H1 (cell line): ENCODE results near the gene HSD17B8. TPM values are rescaled to one million over a fixed set of nuclear protein-coding genes. Genes with fewer than 3 reads are reported as not detected.
A peak's percentile ranks its signal among the peaks of the same experiment; 100 is the strongest.

ENCODE experiments used
- CTCF ChIA-PET: fragments of 300-600 bp; sonication (Branson Sonifier 250); formaldehyde crosslinking; loops from one replicate; lab custom pipeline; 2021; ENCODE audit not compliant: partially characterized antibody; lab: Charles Lee
- POLR2A ChIA-PET: fragments of 300-600 bp; sonication (Branson Sonifier 250); formaldehyde crosslinking; loops from one replicate; lab custom pipeline; 2021; ENCODE audit warnings: inconsistent platforms; ENCODE audit not compliant: partially characterized antibody; lab: Charles Lee
- DNase-seq, 2 experiments: peaks; one replicate each; pipeline versions ENCODE4 v3.0.0 to v3.0.0-alpha.2; 2010 to 2022; ENCODE audit warnings: low spot score in 2 of 2, low read depth in 1 of 2, mixed read lengths in 1 of 2
- FAIRE-seq: peaks from 2 replicates; lab custom pipeline; 2011; peaks lifted over from hg19 to GRCh38; lab: Jason Lieb, UNC
- H2AFZ ChIP-seq: 2 replicates; pipeline ENCODE4 v1.8.1; 2012; ENCODE audit warnings: low read length, inconsistent platforms
- H2AK5ac ChIP-seq: 2 replicates; pipeline ENCODE4 v1.6.1; 2013; ENCODE audit warnings: low read depth, low read length
- H2BK120ac ChIP-seq: replicated peaks from 2 replicates; pipeline ENCODE3; 2013; ENCODE audit warnings: low read depth, low read length, inconsistent platforms
- H2BK12ac ChIP-seq: 2 replicates; pipeline ENCODE4 v1.6.1; 2013; ENCODE audit warnings: low read depth, low read length
- H2BK15ac ChIP-seq: 2 replicates; pipeline ENCODE4 v1.6.1; 2013; ENCODE audit warnings: low read length
- H2BK20ac ChIP-seq: 2 replicates; pipeline ENCODE4 v1.6.1; 2013; ENCODE audit warnings: low read length
- H2BK5ac ChIP-seq: 2 replicates; pipeline ENCODE4 v1.6.1; 2013; ENCODE audit warnings: low read depth, low read length
- H3K14ac ChIP-seq: 2 replicates; pipeline ENCODE4 v1.6.1; 2013; ENCODE audit warnings: inconsistent platforms; ENCODE audit not compliant: insufficient read length
- H3K18ac ChIP-seq: 2 replicates; pipeline ENCODE4 v1.6.1; 2013; ENCODE audit warnings: low read length; ENCODE audit errors: extremely low read depth
- H3K23ac ChIP-seq: 2 replicates; pipeline ENCODE4 v1.6.1; 2013; ENCODE audit warnings: inconsistent platforms; ENCODE audit not compliant: insufficient read length
- H3K23me2 ChIP-seq: 2 replicates; pipeline ENCODE4 v1.6.1; 2013; ENCODE audit warnings: low read depth, low read length
- H3K27ac ChIP-seq: 2 replicates; pipeline ENCODE4 v1.6.1; 2011; ENCODE audit warnings: low read depth, low read length, inconsistent platforms
- H3K27me3 ChIP-seq, 4 experiments: replicated peaks in 1 of 4; 1 replicate in 1 of 4; 2 replicates in 3 of 4; pipeline versions ENCODE4 v1.6.1 to v1.8.1; 2011 to 2013; ENCODE audit warnings: low read length in 3 of 4, mild to moderate bottlenecking in 3 of 4, inconsistent platforms in 2 of 4, mixed read lengths in 2 of 4, moderate library complexity in 1 of 4; ENCODE audit not compliant: control insufficient read depth in 3 of 4, insufficient read depth in 3 of 4; ENCODE audit errors: extremely low read depth in 1 of 4
- H3K36me3 ChIP-seq, 4 experiments: 2 replicates each; pipeline versions ENCODE4 v1.6.1 to v1.8.1; 2011 to 2013; ENCODE audit warnings: mild to moderate bottlenecking in 4 of 4, low read length in 3 of 4, moderate library complexity in 2 of 4, control low read depth in 1 of 4, inconsistent platforms in 1 of 4; ENCODE audit not compliant: insufficient read depth in 4 of 4, control insufficient read depth in 2 of 4
- H3K4ac ChIP-seq: replicated peaks from 2 replicates; pipeline ENCODE3; 2013; ENCODE audit warnings: low read length, low read depth, mixed read lengths, inconsistent platforms; ENCODE audit not compliant: insufficient read length
- H3K4me1 ChIP-seq, 4 experiments: replicated peaks in 1 of 4; 1 replicate in 1 of 4; 2 replicates in 3 of 4; pipeline versions ENCODE4 v1.6.1 to v1.8.1; 2011 to 2013; ENCODE audit warnings: low read length in 3 of 4, inconsistent platforms in 2 of 4, mixed read lengths in 1 of 4; ENCODE audit not compliant: insufficient read depth in 4 of 4, control insufficient read depth in 3 of 4
- H3K4me2 ChIP-seq, 2 experiments: 2 replicates each; pipeline versions ENCODE4 v1.6.1 to v1.8.1; 2011 to 2013; ENCODE audit warnings: low read depth in 2 of 2, low read length in 2 of 2, control low read depth in 1 of 2, inconsistent platforms in 1 of 2, mild to moderate bottlenecking in 1 of 2; ENCODE audit not compliant: insufficient read depth in 1 of 2
- H3K4me3 ChIP-seq, 4 experiments: fragments of 200-600, 300-600 bp in 1 of 4; sonication (generic), shearing (Covaris generic), sonication (Bioruptor Twin) in 1 of 4; 2 replicates each; pipeline versions ENCODE4 v1.5.1 to v1.8.1; 2011 to 2016; ENCODE audit warnings: low read length in 4 of 4, low read depth in 3 of 4, control low read depth in 2 of 4, inconsistent platforms in 2 of 4, mild to moderate bottlenecking in 2 of 4, mixed read lengths in 1 of 4, moderate library complexity in 1 of 4; ENCODE audit not compliant: insufficient read depth in 2 of 4; ENCODE audit errors: extremely low read depth in 1 of 4
- H3K56ac ChIP-seq: replicated peaks from 2 replicates; pipeline ENCODE3; 2013; ENCODE audit warnings: low read depth, mild to moderate bottlenecking, mixed read lengths, low read length, inconsistent platforms; ENCODE audit not compliant: insufficient read length
- H3K79me1 ChIP-seq: 2 replicates; pipeline ENCODE4 v1.6.1; 2013; ENCODE audit warnings: low read depth, low read length, control low read depth
- H3K79me2 ChIP-seq, 2 experiments: 2 replicates each; pipeline versions ENCODE4 v1.6.1 to v1.8.1; 2012 to 2013; ENCODE audit warnings: low read length in 2 of 2, mild to moderate bottlenecking in 2 of 2, inconsistent platforms in 1 of 2; ENCODE audit not compliant: insufficient read depth in 2 of 2, control insufficient read depth in 1 of 2
- H3K9ac ChIP-seq, 4 experiments: replicated peaks in 1 of 4; 1 replicate in 1 of 4; 2 replicates in 3 of 4; pipeline versions ENCODE4 v1.6.1 to v1.8.1; 2011 to 2013; ENCODE audit warnings: low read depth in 3 of 4, low read length in 3 of 4, control low read depth in 2 of 4, mild to moderate bottlenecking in 2 of 4, moderate library complexity in 2 of 4, inconsistent platforms in 1 of 4; ENCODE audit errors: extremely low read depth in 1 of 4
- H3K9me3 ChIP-seq, 2 experiments: 2 replicates each; pipeline versions ENCODE4 v1.6.1 to v1.8.1; 2012 to 2013; ENCODE audit warnings: mild to moderate bottlenecking in 2 of 2, moderate library complexity in 2 of 2, control low read depth in 1 of 2, inconsistent platforms in 1 of 2, low read depth in 1 of 2, low read length in 1 of 2, mixed read lengths in 1 of 2; ENCODE audit not compliant: insufficient read depth in 2 of 2
- H4K20me1 ChIP-seq, 2 experiments: replicated peaks in 1 of 2; 2 replicates each; pipeline versions ENCODE3 to v1.8.1; 2011 to 2013; ENCODE audit warnings: inconsistent platforms in 2 of 2, low read length in 2 of 2, mild to moderate bottlenecking in 1 of 2; ENCODE audit not compliant: insufficient read depth in 2 of 2, control insufficient read depth in 1 of 2
- H4K5ac ChIP-seq: 2 replicates; pipeline ENCODE4 v1.6.1; 2013; ENCODE audit warnings: low read length, low read depth, mixed read lengths, inconsistent platforms; ENCODE audit not compliant: insufficient read length
- H4K8ac ChIP-seq: 2 replicates; pipeline ENCODE4 v1.8.0; 2013; ENCODE audit warnings: mild to moderate bottlenecking, moderate library complexity, low read length, inconsistent platforms; ENCODE audit not compliant: insufficient read depth; ENCODE audit errors: extremely low read depth
- H4K91ac ChIP-seq: replicated peaks from 2 replicates; pipeline ENCODE3; 2013; ENCODE audit warnings: low read length, mixed read lengths, inconsistent platforms; ENCODE audit not compliant: insufficient read length
- CBX5 ChIP-seq: fragments of 300-800, 300-1000 bp; sonication (generic); IDR thresholded peaks from 2 replicates; pipeline ENCODE4 v1.7.1; 2016; ENCODE audit warnings: antibody characterized with exemption, low read length, low read depth
- CEBPB ChIP-seq: IDR thresholded peaks from 2 replicates; pipeline ENCODE4 v1.6.1; 2012; ENCODE audit warnings: low read depth, low read length
- CHD1 ChIP-seq: IDR thresholded peaks from 2 replicates; pipeline ENCODE4 v1.6.1; 2012; ENCODE audit warnings: low read depth, low read length, improper control_type of control experiment
- EP300 ChIP-seq, 2 experiments: IDR thresholded peaks; 1 replicate in 1 of 2; 2 replicates in 1 of 2; pipeline ENCODE4 v1.6.1; 2011 to 2012; ENCODE audit warnings: low read depth in 2 of 2, low read length in 2 of 2, mild to moderate bottlenecking in 2 of 2, borderline replicate concordance in 1 of 2, inconsistent platforms in 1 of 2, moderate library complexity in 1 of 2
- GABPA ChIP-seq: IDR thresholded peaks from 2 replicates; pipeline ENCODE4 v1.6.1; 2011; ENCODE audit warnings: mild to moderate bottlenecking, low read length, moderate library complexity, borderline replicate concordance; ENCODE audit not compliant: insufficient read depth
- GTF2F1 ChIP-seq: IDR thresholded peaks from 2 replicates; pipeline ENCODE4 v1.6.1; 2012; ENCODE audit warnings: low read depth, low read length, improper control_type of control experiment, borderline replicate concordance
- KDM4A ChIP-seq: IDR thresholded peaks from one replicate; pipeline ENCODE4 v1.7.1; 2012; ENCODE audit warnings: low read depth, mild to moderate bottlenecking, moderate library complexity, low read length, inconsistent platforms; ENCODE audit not compliant: severe bottlenecking
- KDM5A ChIP-seq: fragments of 200-600 bp; IDR thresholded peaks from 2 replicates; pipeline ENCODE4 v1.7.1; 2012; ENCODE audit warnings: mild to moderate bottlenecking, low read length, inconsistent platforms, mixed read lengths
- POLR2A ChIP-seq, 2 experiments: IDR thresholded peaks; 1 replicate in 1 of 2; 2 replicates in 1 of 2; pipeline ENCODE4 v1.6.1; 2011; ENCODE audit warnings: low read depth in 2 of 2, low read length in 2 of 2, mild to moderate bottlenecking in 2 of 2; ENCODE audit errors: control extremely low read depth in 1 of 2
- POLR2AphosphoS5 ChIP-seq: IDR thresholded peaks from 2 replicates; pipeline ENCODE4 v1.6.1; 2011; ENCODE audit warnings: low read depth, low read length
- SIN3A ChIP-seq, 2 experiments: IDR thresholded peaks in 1 of 2; conservative IDR thresholded peaks in 1 of 2; 2 replicates each; pipeline ENCODE4 v1.6.1; 2011 to 2012; ENCODE audit warnings: low read length in 2 of 2, improper control_type of control experiment in 1 of 2, low read depth in 1 of 2, mild to moderate bottlenecking in 1 of 2
- SRF ChIP-seq: IDR thresholded peaks from 2 replicates; pipeline ENCODE4 v1.6.1; 2011; ENCODE audit warnings: mild to moderate bottlenecking, low read depth, low read length, moderate library complexity
- TCF12 ChIP-seq: IDR thresholded peaks from 2 replicates; pipeline ENCODE4 v1.6.1; 2011; ENCODE audit warnings: low read depth, mild to moderate bottlenecking, low read length
- WGBS, 2 experiments: shearing (Covaris generic) in 1 of 2; methylation state at CpG; one replicate each; pipeline versions ENCODE4 v1.1.6 to v1.1.7; 2013 to 2015; ENCODE audit warnings: low lambda C conversion rate in 2 of 2, mixed read lengths in 2 of 2, inconsistent platforms in 1 of 2, low coverage in 1 of 2, missing lambda C conversion rate in 1 of 2; ENCODE audit not compliant: insufficient replicate concordance in 2 of 2, insufficient coverage in 1 of 2, insufficient read length in 1 of 2; ENCODE audit errors: extremely low coverage in 1 of 2, missing lambda C conversion rate in 1 of 2; 5-methylcytosine and 5-hydroxymethylcytosine counted together
- polyA plus RNA-seq, 7 experiments: library from polyadenylated mRNA; depleted of rRNA in 3 of 7; stranded (reverse) in 5 of 7; unstranded in 2 of 7; fragments of >200 nt in 5 of 7; fragments of 200-250 nt in 2 of 7; gene quantifications; 1 replicate in 5 of 7; 2 replicates in 1 of 7; 4 replicates in 1 of 7; pipeline versions ENCODE4 v1.2.1 to v1.2.3, GENCODE V29; 2011 to 2013; ENCODE audit warnings: missing spikeins in 2 of 7, mixed read lengths in 2 of 7
- total RNA-seq: library from RNA; stranded (reverse); fragmentation: NEBNext Ultra II Directional; extraction: Animal tissue kit (Norgen Biotek cat#: 25700); gene quantifications from 2 replicates; pipeline ENCODE4 v1.2.1, GENCODE V29; 2021
- TF ChIP-seq, protein P1 (sequence below): IDR thresholded peaks from 2 replicates; pipeline ENCODE4 v1.6.1; 2012; ENCODE audit warnings: inconsistent platforms

The HSD17B8 gene
- total and polyA plus RNA-seq, 2 of the 8 experiments (the other 6 are each of a cell fraction or from before 2014, with no cell fraction given): 3.3 to 17.1 TPM

DNA sequence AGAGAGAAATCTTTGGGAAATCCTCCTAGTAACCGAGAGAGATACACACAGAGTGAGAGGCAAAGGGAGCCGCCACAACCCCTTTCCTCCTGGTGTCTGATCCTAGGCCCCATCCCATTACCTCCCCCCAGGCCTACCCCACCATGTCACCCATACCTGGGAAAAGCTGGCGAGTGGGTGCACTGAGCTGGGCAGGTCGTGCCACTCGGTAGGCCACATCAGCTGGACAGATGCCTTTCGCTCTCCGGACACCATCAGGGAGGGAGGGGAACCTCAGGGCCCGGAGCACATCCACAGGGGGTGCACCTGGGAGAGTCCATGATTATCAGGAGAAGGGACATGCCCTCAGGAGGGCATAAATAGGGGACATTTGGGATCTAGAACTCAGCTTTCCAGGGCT lies 15.3 kb upstream of the HSD17B8 start:
- H3K56ac ChIP-seq: no peak overlapping the region
- no peaks in the 10 kb centered on the region for H3K9me3 ChIP-seq
- 91% methylated on average over 8 of the region's 8 CpGs; no CpG with 5 or more reads in 1 of the 2 experiments for WGBS, 2 experiments
- POLR2A ChIA-PET: interaction anchor here (1.0 to 1.4 kb wide), 3 partner anchors 9 to 217 kb away, joined by 3 to 6 read pairs (median 3); no protein-coding TSS in a partner anchor
- H2BK15ac ChIP-seq: 0 out of 2 replicates have a peak overlapping the region, but pooled peaks have one; percentile 33
- no peak overlapping the region for H3K4me3 ChIP-seq
- no peaks in the 10 kb centered on the region for H4K20me1 ChIP-seq
- H3K4me2 ChIP-seq: no peak overlapping the region
- H3K4me1 ChIP-seq: peaks cover 0 to 13% (median 10%) of the 10 kb centered on the region in 4 experiments; a peak in 6 of 7 replicates
- no peak overlapping the region for H3K23ac ChIP-seq
- peaks cover 0 to 17% (median 15%) of the 10 kb centered on the region in 4 experiments; a peak in 6 of 7 replicates for H3K27me3 ChIP-seq
- H2BK20ac ChIP-seq: no peak overlapping the region
- H4K8ac ChIP-seq: no peak overlapping the region
- no peak overlapping the region for H3K27ac ChIP-seq
- no peak overlapping the region for H4K5ac ChIP-seq
- H2BK5ac ChIP-seq: no peak overlapping the region
- H2BK120ac ChIP-seq: no peak overlapping the region
- H2AK5ac ChIP-seq: no peak overlapping the region
- no peak overlapping the region for H3K9ac ChIP-seq
- peaks cover 11% of the 10 kb centered on the region for H3K23me2 ChIP-seq
- H4K91ac ChIP-seq: no peak overlapping the region
- no peaks in the 10 kb centered on the region for H3K79me1 ChIP-seq
- FAIRE-seq (no peak), DNase-seq (no peak)
- peaks cover 0 to under 1% (median 0%) of the 10 kb centered on the region in 4 experiments; a peak in 2 of 8 replicates for H3K36me3 ChIP-seq
- H3K79me2 ChIP-seq: no peaks in the 10 kb centered on the region
- no peak overlapping the region for H3K4ac ChIP-seq
- H3K14ac ChIP-seq: no peak overlapping the region
- no peak overlapping the region for H3K18ac ChIP-seq
- CTCF ChIA-PET: interaction anchor here (1.0 to 2.0 kb wide), 9 partner anchors 9 to 189 kb away, joined by 3 to 11 read pairs (median 6); no protein-coding TSS in a partner anchor
- H2AFZ ChIP-seq: no peak overlapping the region
- no peak for TF ChIP-seq KDM4A
- no peak for TF ChIP-seq TCF12
- TF ChIP-seq KDM5A: no peak
- no peak for TF ChIP-seq POLR2A (IDR thresholded peaks at IDR 0.05; ENCODE audit: control extremely low read depth in 1 of 2, low read depth in 2 of 2, low read length in 2 of 2)
- no peak for TF ChIP-seq SIN3A (conservative IDR thresholded peaks at IDR 0.05 in 1 of 2, IDR thresholded peaks at IDR 0.05 in 1 of 2; ENCODE audit: low read depth in 1 of 2, low read length in 2 of 2)
- TF ChIP-seq, protein P1, sequence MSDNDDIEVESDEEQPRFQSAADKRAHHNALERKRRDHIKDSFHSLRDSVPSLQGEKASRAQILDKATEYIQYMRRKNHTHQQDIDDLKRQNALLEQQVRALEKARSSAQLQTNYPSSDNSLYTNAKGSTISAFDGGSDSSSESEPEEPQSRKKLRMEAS: no peak
- no peak for TF ChIP-seq GABPA
- no peak for TF ChIP-seq CEBPB
- no peak for TF ChIP-seq POLR2AphosphoS5
- no peak for TF ChIP-seq GTF2F1
- TF ChIP-seq CHD1: no peak
- TF ChIP-seq EP300 (IDR thresholded peaks at IDR 0.05; ENCODE audit: borderline replicate concordance in 1 of 2, low read depth in 2 of 2, low read length in 2 of 2): no peak
- no peak for TF ChIP-seq SRF
- no peak for TF ChIP-seq CBX5
- H2BK12ac ChIP-seq: no peak overlapping the region
